Testis (tissue), 3 donors: ENCODE data around the gene SPRN. TPM values are rescaled to one million over a fixed set of nuclear protein-coding genes. Genes with fewer than 3 reads are reported as not detected.
"Not testable (repeated sequence)": the region's sequence is repeated elsewhere in the genome, so short reads cannot be mapped to it uniquely, and the experiment has no call there.

Source experiments
- DNase-seq: peaks from one replicate; pipeline ENCODE4 v3.0.0-alpha.2; 2019
- H3K27ac ChIP-seq, 2 donors: fragments of 200-600 bp; sonication (generic); one replicate each; pipeline ENCODE4 v1.5.1; 2019
- H3K27me3 ChIP-seq: fragments of 200-600 bp; sonication (generic); one replicate; pipeline ENCODE4 v1.5.1; 2019
- H3K36me3 ChIP-seq: fragments of 200-600 bp; sonication (generic); one replicate; pipeline ENCODE4 v1.5.1; 2017; ENCODE audit warnings: low read depth; ENCODE audit errors: missing control alignments
- H3K4me1 ChIP-seq: fragments of 200-600 bp; sonication (generic); one replicate; pipeline ENCODE4 v1.5.1; 2019
- H3K4me3 ChIP-seq, 2 donors: fragments of 200-600 bp; sonication (generic); one replicate each; pipeline ENCODE4 v1.5.1; 2017 to 2019
- H3K9me3 ChIP-seq: fragments of 200-600 bp; sonication (generic); one replicate; pipeline ENCODE4 v1.5.1; 2017
- CTCF ChIP-seq, 3 experiments: fragments of 450-650 bp in 2 of 3; fragments of 200-600 bp in 1 of 3; sonication (generic) in 1 of 3; IDR thresholded peaks; one replicate each; pipeline ENCODE4 v1.5.1; 2016 to 2019; ENCODE audit warnings: antibody characterized with exemption in 3 of 3, mild to moderate bottlenecking in 2 of 3, moderate library complexity in 1 of 3
- POLR2A ChIP-seq: fragments of 450-650 bp; IDR thresholded peaks from one replicate; pipeline ENCODE4 v1.6.1; 2017; ENCODE audit warnings: antibody characterized with exemption, mild to moderate bottlenecking, moderate library complexity
- WGBS, 2 donors: methylation state at CpG; one replicate each; pipeline ENCODE4 v1.1.5; 2018; 5-methylcytosine and 5-hydroxymethylcytosine counted together
- intact Hi-C: fragments of 100-400 bp; cut with DNase I; formaldehyde crosslinking; loops from one replicate; pipeline ENCODE4 v1.15.1; 2023; ENCODE audit warnings: low total_unique reads
- polyA plus RNA-seq: library from polyadenylated mRNA; stranded (reverse); fragments of 350-450 nt; fragmentation: Illumina TruSeq; extraction: RNeasy Lipid Tissue Mini Kit (QIAGEN cat#74804); gene quantifications from one replicate; pipeline ENCODE4 v1.2.3, GENCODE V29; 2014; ENCODE audit warnings: low read depth, low replicate concordance; ENCODE audit not compliant: insufficient read depth
- total RNA-seq, 2 donors: library from RNA; depleted of rRNA; stranded (reverse); fragments of >200 nt; gene quantifications; one replicate each; pipeline ENCODE4 v1.2.3, GENCODE V29; 2016

Gene SPRN
- total and polyA plus RNA-seq, 3 donors from 2014 or later, result 1.7 to 2.7 (median 1.8) TPM

- no peaks in the 10 kb centered on the region for H3K27me3 ChIP-seq
- no peaks in the 10 kb centered on the region for H3K36me3 ChIP-seq
- H3K9me3 ChIP-seq, result no peaks in the 10 kb centered on the region
- intact Hi-C loops, result no loop called here
- H3K4me1 ChIP-seq, result no peaks in the 10 kb centered on the region
- DNase-seq, result no peak
- TF ChIP-seq POLR2A, result no peak
- no peak for TF ChIP-seq CTCF (IDR thresholded peaks at IDR 0.05)
- H3K4me3 ChIP-seq, result no peak overlapping the region
- WGBS, 2 donors, result 87 to 94% methylated on average over 7 to 12 of the region's 12 CpGs
- H3K27ac ChIP-seq, result no peak overlapping the region
Measured at GRCh38 chr10:133444342-133445267, 20.2 kb upstream of the SPRN start.

GRCh38 chr10:133442967-133443924 is 18.8 kb upstream of the SPRN start:
- H3K9me3 ChIP-seq, result no peaks in the 10 kb centered on the region
- H3K36me3 ChIP-seq, result no peaks in the 10 kb centered on the region
- intact Hi-C loops, result no loop called here
- no peak overlapping the region for H3K4me3 ChIP-seq
- no peaks in the 10 kb centered on the region for H3K4me1 ChIP-seq
- H3K27ac ChIP-seq, result no peak overlapping the region
- DNase-seq, result no peak
- TF ChIP-seq CTCF (IDR thresholded peaks at IDR 0.05) (no peak), POLR2A (no peak)
- 91 to 98% methylated on average over 6 to 16 of the region's 16 CpGs for WGBS, 2 donors
- no peaks in the 10 kb centered on the region for H3K27me3 ChIP-seq

GRCh38 chr10:133442191-133442966 is 18.0 kb upstream of the SPRN start:
- TF ChIP-seq POLR2A, result no peak
- TF ChIP-seq CTCF (IDR thresholded peaks at IDR 0.05), result no peak
- Histone ChIP-seq H3K9me3 (no peaks in the 10 kb centered on the region), H3K36me3 (no peaks in the 10 kb centered on the region), H3K4me1 (peaks cover 2% of the 10 kb centered on the region), H3K27ac (no peak overlapping the region), H3K27me3 (no peaks in the 10 kb centered on the region), H3K4me3 (no peak overlapping the region)
- intact Hi-C loops, result no loop called here
- whole genome bisulfite sequencing, 2 donors, result 86 to 92% methylated on average over 15 to 23 of the region's 23 CpGs
- DNase-seq, result no peak

- Histone ChIP-seq H3K9me3 (no peaks in the 10 kb centered on the region), H3K27me3 (no peaks in the 10 kb centered on the region), H3K4me3 (no peak overlapping the region), H3K36me3 (no peaks in the 10 kb centered on the region), H3K27ac (no peak overlapping the region), H3K4me1 (peaks cover 2% of the 10 kb centered on the region)
- WGBS, 2 donors, result 85 to 87% methylated on average over 5 to 12 of the region's 12 CpGs
- intact Hi-C loops, result no loop called here
- DNase-seq, result no peak
- TF ChIP-seq POLR2A, result no peak
- no peak for TF ChIP-seq CTCF (IDR thresholded peaks at IDR 0.05)
Measured at GRCh38 chr10:133441780-133442179, 17.4 kb upstream of the SPRN start.

GRCh38 chr10:133441356-133441755 is 16.9 kb upstream of the SPRN start:
- H3K27me3 ChIP-seq, H3K4me3 ChIP-seq, H3K36me3 ChIP-seq, H3K9me3 ChIP-seq, intact Hi-C loops, H3K27ac ChIP-seq, H3K4me1 ChIP-seq, DNase-seq: not testable (repeated sequence)
- WGBS, 2 donors, result 84 to 96% methylated on average over 9 to 21 of the region's 21 CpGs
